IPS-18a (cell line): ENCODE results near the gene SHANK1.

ENCODE experiments used
- H3K27ac ChIP-seq: one replicate; pipeline ENCODE4 v1.5.1; 2013; ENCODE audit warnings: low read length
- H3K27me3 ChIP-seq: one replicate; pipeline ENCODE4 v1.6.1; 2013; ENCODE audit warnings: mild to moderate bottlenecking, low read length; ENCODE audit not compliant: control insufficient read depth, insufficient read depth
- H3K36me3 ChIP-seq: one replicate; pipeline ENCODE4 v1.6.1; 2013; ENCODE audit warnings: low read depth, low read length; ENCODE audit not compliant: control insufficient read depth
- H3K4me1 ChIP-seq: one replicate; pipeline ENCODE4 v1.6.1; 2013; ENCODE audit warnings: low read depth, low read length; ENCODE audit not compliant: control insufficient read depth
- H3K4me3 ChIP-seq: one replicate; pipeline ENCODE4 v1.5.1; 2013; ENCODE audit warnings: low read length
- H3K9ac ChIP-seq: one replicate; pipeline ENCODE4 v1.6.1; 2013; ENCODE audit warnings: mild to moderate bottlenecking, low read length, moderate library complexity
- H3K9me3 ChIP-seq: one replicate; pipeline ENCODE4 v1.6.1; 2013; ENCODE audit warnings: low read depth, low read length; ENCODE audit not compliant: control insufficient read depth

SHANK1 gene

GRCh38 chr19:50725911-50726230 lies 6.3 kb upstream of the SHANK1 start:
- no peak overlapping the region for H3K27ac ChIP-seq
- peak overlapping the region; percentile 69 for H3K4me3 ChIP-seq
- peaks cover 25% of the 10 kb centered on the region for H3K4me1 ChIP-seq
- peak overlapping the region; percentile 65 for H3K9ac ChIP-seq
- no peaks in the 10 kb centered on the region for H3K9me3 ChIP-seq
- no peaks in the 10 kb centered on the region for H3K36me3 ChIP-seq
- H3K27me3 ChIP-seq = peaks cover 43% of the 10 kb centered on the region

- Histone ChIP-seq H3K9me3 (no peaks in the 10 kb centered on the region), H3K27ac (no peak overlapping the region), H3K4me1 (peaks cover 25% of the 10 kb centered on the region), H3K9ac (peak overlapping the region; percentile 65), H3K27me3 (peaks cover 48% of the 10 kb centered on the region), H3K4me3 (peak overlapping the region; percentile 69), H3K36me3 (no peaks in the 10 kb centered on the region)
Observed at GRCh38 chr19:50725218-50725910, 5.8 kb upstream of the SHANK1 start.

- Histone ChIP-seq H3K9me3 (no peaks in the 10 kb centered on the region), H3K4me1 (peaks cover 25% of the 10 kb centered on the region), H3K27ac (no peak overlapping the region), H3K9ac (peak overlapping the region; percentile 65), H3K27me3 (peaks cover 53% of the 10 kb centered on the region), H3K4me3 (peak overlapping the region; percentile 71), H3K36me3 (no peaks in the 10 kb centered on the region)
Observed at GRCh38 chr19:50724522-50725217, 5.1 kb upstream of the SHANK1 start.

GRCh38 chr19:50723735-50724521 lies 4.3 kb upstream of the SHANK1 start:
- Histone ChIP-seq H3K9ac (no peak overlapping the region), H3K9me3 (no peaks in the 10 kb centered on the region), H3K4me3 (peak overlapping the region; percentile 71), H3K27ac (no peak overlapping the region), H3K27me3 (peaks cover 53% of the 10 kb centered on the region), H3K4me1 (peaks cover 25% of the 10 kb centered on the region), H3K36me3 (no peaks in the 10 kb centered on the region)

GRCh38 chr19:50723069-50723468 lies 3.5 kb upstream of the SHANK1 start, which contains the start of gene CLEC11A:
TSS of gene CLEC11A (plus strand) at chr19:50723364. CDS start at chr19:50723526, 162 bp downstream.
- Histone ChIP-seq H3K27ac (no peak within 1 kb of the TSS), H3K36me3 (no peaks in the 10 kb centered on the region), H3K9ac (no peak within 1 kb of the TSS), H3K27me3 (peaks cover 53% of the 10 kb centered on the region), H3K4me3 (peak within 1 kb of the TSS; percentile 71), H3K9me3 (no peaks in the 10 kb centered on the region), H3K4me1 (peaks cover 23% of the 10 kb centered on the region)

GRCh38 chr19:50722201-50723013 lies 2.8 kb upstream of the SHANK1 start:
- Histone ChIP-seq H3K9ac (no peak overlapping the region), H3K4me1 (peaks cover 22% of the 10 kb centered on the region)

GRCh38 chr19:50721441-50722137 lies 2.0 kb upstream of the SHANK1 start:
- Histone ChIP-seq H3K9ac (no peak overlapping the region), H3K4me1 (peaks cover 23% of the 10 kb centered on the region), H3K9me3 (no peaks in the 10 kb centered on the region), H3K36me3 (no peaks in the 10 kb centered on the region), H3K27me3 (peaks cover 59% of the 10 kb centered on the region), H3K4me3 (no peak overlapping the region), H3K27ac (no peak overlapping the region)

More at GRCh38 chr19:50722201-50723013, 2.8 kb upstream of the SHANK1 start:
- H3K36me3 ChIP-seq = no peaks in the 10 kb centered on the region
- no peaks in the 10 kb centered on the region for H3K9me3 ChIP-seq
- H3K27ac ChIP-seq = no peak overlapping the region
- peaks cover 58% of the 10 kb centered on the region for H3K27me3 ChIP-seq
- no peak overlapping the region for H3K4me3 ChIP-seq

- Histone ChIP-seq H3K9ac (no peak overlapping the region), H3K27ac (no peak overlapping the region), H3K27me3 (peaks cover 56% of the 10 kb centered on the region), H3K4me3 (no peak overlapping the region), H3K4me1 (peaks cover 21% of the 10 kb centered on the region), H3K9me3 (no peaks in the 10 kb centered on the region), H3K36me3 (no peaks in the 10 kb centered on the region)
Observed at GRCh38 chr19:50720921-50721381, 1.3 kb upstream of the SHANK1 start.

GRCh38 chr19:50720181-50720920 lies 749 bp upstream of the SHANK1 start:
- peaks cover 17% of the 10 kb centered on the region for H3K4me1 ChIP-seq
- no peak overlapping the region for H3K27ac ChIP-seq
- H3K27me3 ChIP-seq = peaks cover 50% of the 10 kb centered on the region
- no peaks in the 10 kb centered on the region for H3K9me3 ChIP-seq
- H3K4me3 ChIP-seq = no peak overlapping the region
- H3K36me3 ChIP-seq = no peaks in the 10 kb centered on the region
- H3K9ac ChIP-seq = no peak overlapping the region

- no peak overlapping the region for H3K9ac ChIP-seq
Observed at GRCh38 chr19:50719119-50719435, 525 bp downstream of the SHANK1 start.

More at GRCh38 chr19:50719119-50719435, 525 bp downstream of the SHANK1 start:
- Histone ChIP-seq H3K27me3 (peaks cover 47% of the 10 kb centered on the region), H3K4me3 (peak overlapping the region; percentile 62), H3K4me1 (peaks cover 17% of the 10 kb centered on the region), H3K36me3 (no peaks in the 10 kb centered on the region), H3K27ac (no peak overlapping the region), H3K9me3 (no peaks in the 10 kb centered on the region)
